ENCODE results near the gene SLC7A14.

GRCh38 chr3:170485696-170486095 is 100.2 kb downstream of the SLC7A14 start:
- TF ChIP-seq POLR2A (IDR thresholded peaks at IDR 0.05) (no peak), CTCF (IDR thresholded peaks at IDR 0.05) (no peak)
